PC-3 (cell line): Measurements from ENCODE around the gene CEPT1. TPM values are rescaled to one million over a fixed set of nuclear protein-coding genes. Genes with fewer than 3 reads are reported as not detected.

Experiments used
- ATAC-seq: fragments of 200-7000 bp; cut with Tn5 transposase; 2 replicates; pipeline ENCODE4 v1.9.1; 2020; ENCODE audit warnings: mild to moderate bottlenecking, moderate library complexity
- BruUV-seq: library from RNA; stranded (reverse); fragments of 400-500 nt; replicated peaks from 2 replicates; lab custom pipeline; 2021; lab: Mats Ljungman, UMichigan
- CTCF ChIA-PET: fragments of 300-600 bp; sonication (Branson Sonifier 250); formaldehyde crosslinking; loops from one replicate; lab custom pipeline; 2022; ENCODE audit warnings: antibody characterized with exemption; lab: Charles Lee
- POLR2A ChIA-PET: fragments of 300-600 bp; sonication (Branson Sonifier 250); formaldehyde crosslinking; loops from one replicate; lab custom pipeline; 2022; ENCODE audit warnings: antibody characterized with exemption; ENCODE audit not compliant: unreplicated experiment; lab: Charles Lee
- DNase-seq: peaks from one replicate; pipeline ENCODE4 v3.0.0-alpha.2; 2015
- H2AFZ ChIP-seq: fragments of 300-600 bp; sonication (generic); 2 replicates; pipeline ENCODE4 v1.6.0; 2016; ENCODE audit warnings: antibody characterized with exemption, low read length
- H3F3A ChIP-seq: fragments of 300-600 bp; sonication (generic); one replicate; pipeline ENCODE4 v1.6.0; 2017; ENCODE audit warnings: antibody characterized with exemption, low read length, control low read depth, mild to moderate bottlenecking; ENCODE audit not compliant: unreplicated experiment
- H3K27ac ChIP-seq: fragments of 300-600 bp; sonication (generic); 2 replicates; pipeline ENCODE4 v1.5.1; 2016; ENCODE audit warnings: mild to moderate bottlenecking, low read length
- H3K27me3 ChIP-seq: fragments of 300-600 bp; sonication (generic); 2 replicates; pipeline ENCODE4 v1.6.1; 2016; ENCODE audit warnings: low read length, mixed read lengths
- H3K36me3 ChIP-seq: fragments of 300-600 bp; sonication (generic); 2 replicates; pipeline ENCODE4 v1.6.1; 2016; ENCODE audit warnings: low read depth, mixed run types, low read length, mixed read lengths
- H3K4me1 ChIP-seq: fragments of 300-600 bp; sonication (generic); 2 replicates; pipeline ENCODE4 v1.5.1; 2016; ENCODE audit warnings: low read length; ENCODE audit not compliant: insufficient read depth
- H3K4me2 ChIP-seq: fragments of 300-600 bp; sonication (generic); 2 replicates; pipeline ENCODE4 v1.6.0; 2016; ENCODE audit warnings: low read length
- H3K4me3 ChIP-seq: fragments of 300-600 bp; sonication (generic); 2 replicates; pipeline ENCODE4 v1.5.1; 2016; ENCODE audit warnings: mild to moderate bottlenecking, low read length, mixed read lengths
- H3K79me2 ChIP-seq: fragments of 300-600 bp; sonication (generic); 2 replicates; pipeline ENCODE4 v1.6.1; 2017; ENCODE audit warnings: low read length, mixed read lengths
- H3K9ac ChIP-seq: fragments of 300-600 bp; sonication (generic); 2 replicates; pipeline ENCODE4 v1.6.0; 2016; ENCODE audit warnings: mild to moderate bottlenecking, low read length
- H3K9me2 ChIP-seq: fragments of 300-600 bp; sonication (generic); replicated peaks from 2 replicates; pipeline ENCODE4 v1.6.1; 2016; ENCODE audit warnings: mixed run types, low read length, mixed read lengths
- H3K9me3 ChIP-seq: fragments of 300-600 bp; sonication (generic); 2 replicates; pipeline ENCODE4 v1.6.1; 2016; ENCODE audit warnings: low read length, mixed read lengths
- H4K20me1 ChIP-seq: fragments of 300-600 bp; sonication (generic); 2 replicates; pipeline ENCODE4 v1.6.1; 2016; ENCODE audit warnings: low read length, mixed read lengths
- CTCF ChIP-seq: fragments of 300-600 bp; sonication (generic); conservative IDR thresholded peaks from 2 replicates; pipeline ENCODE4 v1.5.1; 2017; ENCODE audit warnings: antibody characterized with exemption, low read depth, mild to moderate bottlenecking, low read length
- EZH2 ChIP-seq: fragments of 300-600 bp; sonication (generic); IDR thresholded peaks from one replicate; pipeline ENCODE4 v1.6.1; 2017; ENCODE audit warnings: antibody characterized with exemption, mild to moderate bottlenecking, low read length; ENCODE audit not compliant: unreplicated experiment
- EZH2phosphoT487 ChIP-seq: fragments of 300-600 bp; sonication (generic); IDR thresholded peaks from 2 replicates; pipeline ENCODE4 v1.6.1; 2018; ENCODE audit warnings: mild to moderate bottlenecking, antibody characterized with exemption, low read length, borderline replicate concordance
- intact Hi-C: fragments of 100-400 bp; cut with micrococcal nuclease; formaldehyde crosslinking; loops from 2 replicates; pipeline ENCODE4 v1.9.0; 2023
- total RNA-seq: library from RNA; depleted of rRNA; stranded (reverse); fragments of >200 nt; gene quantifications from 2 replicates; pipeline ENCODE4 v1.2.3, GENCODE V29; 2014

CEPT1 gene
- total RNA-seq, 1 experiment from 2014 or later = 20.6 TPM

- no TSS peak for BruUV-seq
- intact Hi-C loops = no loop called here
Measured at GRCh38 chr1:111148376-111148881, 8.4 kb downstream of the CEPT1 start.

GRCh38 chr1:111151838-111152237, 11.8 kb downstream of the CEPT1 start:
- DNase-seq (no peak), ATAC-seq (no peak)
- TF ChIP-seq EZH2 (no peak), EZH2phosphoT487 (no peak), CTCF (no peak)
- H3K4me1 ChIP-seq = no peaks in the 10 kb centered on the region
- H3K9me3 ChIP-seq = no peaks in the 10 kb centered on the region
- peaks cover 51% of the 10 kb centered on the region for H3K36me3 ChIP-seq
- intact Hi-C loops = no loop called here
- no peak overlapping the region for H3K27ac ChIP-seq
- H3K4me3 ChIP-seq = no peak overlapping the region
- CTCF ChIA-PET = no interaction called here
- no peaks in the 10 kb centered on the region for H3F3A ChIP-seq
- H3K79me2 ChIP-seq = peaks cover 56% of the 10 kb centered on the region
- H3K27me3 ChIP-seq = no peaks in the 10 kb centered on the region
- no peaks in the 10 kb centered on the region for H4K20me1 ChIP-seq
- H3K9ac ChIP-seq = no peak overlapping the region
- H3K9me2 ChIP-seq = no peaks in the 10 kb centered on the region
- H2AFZ ChIP-seq = no peak overlapping the region
- POLR2A ChIA-PET = no interaction called here
- no peak overlapping the region for H3K4me2 ChIP-seq
- no TSS peak for BruUV-seq

More at GRCh38 chr1:111148376-111148881, 8.4 kb downstream of the CEPT1 start:
- no peak overlapping the region for H3K4me2 ChIP-seq
- DNase-seq = no peak
- TF ChIP-seq EZH2 (no peak), EZH2phosphoT487 (no peak), CTCF (no peak)
- no peaks in the 10 kb centered on the region for H3K9me3 ChIP-seq
- no peak overlapping the region for H2AFZ ChIP-seq
- ATAC-seq = no peak
- POLR2A ChIA-PET = no interaction called here
- peaks cover 60% of the 10 kb centered on the region for H3K79me2 ChIP-seq
- CTCF ChIA-PET = no interaction called here
- no peaks in the 10 kb centered on the region for H3K9me2 ChIP-seq
- no peak overlapping the region for H3K27ac ChIP-seq
- H3K4me1 ChIP-seq = no peaks in the 10 kb centered on the region
- H4K20me1 ChIP-seq = no peaks in the 10 kb centered on the region
- H3K36me3 ChIP-seq = peaks cover 43% of the 10 kb centered on the region
- H3K4me3 ChIP-seq = no peak overlapping the region
- no peak overlapping the region for H3K9ac ChIP-seq
- no peaks in the 10 kb centered on the region for H3K27me3 ChIP-seq
- H3F3A ChIP-seq = no peaks in the 10 kb centered on the region
